Mammary epithelial cell (primary cell): Measurements from ENCODE around the gene LIPC.

Experiments used
- EZH2 ChIP-seq: IDR thresholded peaks from 2 replicates; pipeline ENCODE4 v1.6.1; 2012; ENCODE audit warnings: low read length, inconsistent platforms, borderline replicate concordance
- TF ChIP-seq, protein P1 (sequence below), 2 donors: IDR thresholded peaks in 1 of 2; conservative IDR thresholded peaks in 1 of 2; 2 replicates each; pipeline ENCODE4 v1.5.1; 2011 to 2012; ENCODE audit warnings: inconsistent platforms in 2 of 2, low read length in 2 of 2, mild to moderate bottlenecking in 2 of 2, control low read depth in 1 of 2, low read depth in 1 of 2; ENCODE audit not compliant: insufficient read depth in 1 of 2; ENCODE audit errors: extremely low read depth in 1 of 2

DNA sequence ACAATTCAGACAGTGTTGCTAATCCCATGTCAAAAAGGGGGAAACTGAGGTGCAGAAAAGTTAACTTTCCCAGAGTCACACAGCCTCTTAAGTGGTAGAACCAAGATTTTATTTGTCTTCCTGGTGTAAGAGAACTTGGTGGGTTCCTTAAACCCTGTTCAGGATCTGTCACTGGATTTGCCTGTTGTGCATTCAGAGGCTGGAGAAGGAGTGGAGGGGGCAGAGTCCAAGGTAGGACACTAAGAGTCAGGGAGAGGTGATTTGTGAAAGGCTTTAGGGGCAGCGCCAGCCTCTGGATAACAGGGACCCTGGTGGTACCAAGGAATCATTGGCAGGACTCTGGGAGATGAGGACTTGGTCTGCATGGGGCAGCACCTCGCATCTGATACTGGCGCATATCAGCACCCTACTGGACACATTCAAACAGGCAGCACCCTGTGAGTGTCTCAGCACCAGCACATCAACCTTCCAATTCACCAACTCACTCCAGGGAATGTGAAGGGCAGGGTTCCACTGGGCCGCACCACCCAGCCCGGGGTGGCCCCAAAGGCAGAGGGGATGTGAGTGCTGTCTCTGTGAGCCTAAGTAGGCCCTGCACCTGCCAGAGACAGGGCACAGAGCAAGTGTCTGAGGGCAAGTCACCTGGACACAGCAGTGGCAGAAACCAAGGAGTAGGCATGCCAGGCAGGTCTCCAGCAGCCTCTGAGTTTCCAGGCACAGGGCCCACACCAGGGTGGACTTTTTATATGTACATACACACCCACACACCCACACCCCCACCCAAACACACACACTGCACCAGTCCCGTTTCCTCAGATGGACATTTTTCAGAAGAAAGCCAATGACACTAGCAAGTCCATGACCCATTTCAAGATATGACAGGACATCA, 71.6 kb downstream of the LIPC start:
- TF ChIP-seq EZH2 = no peak
- TF ChIP-seq, protein P1, sequence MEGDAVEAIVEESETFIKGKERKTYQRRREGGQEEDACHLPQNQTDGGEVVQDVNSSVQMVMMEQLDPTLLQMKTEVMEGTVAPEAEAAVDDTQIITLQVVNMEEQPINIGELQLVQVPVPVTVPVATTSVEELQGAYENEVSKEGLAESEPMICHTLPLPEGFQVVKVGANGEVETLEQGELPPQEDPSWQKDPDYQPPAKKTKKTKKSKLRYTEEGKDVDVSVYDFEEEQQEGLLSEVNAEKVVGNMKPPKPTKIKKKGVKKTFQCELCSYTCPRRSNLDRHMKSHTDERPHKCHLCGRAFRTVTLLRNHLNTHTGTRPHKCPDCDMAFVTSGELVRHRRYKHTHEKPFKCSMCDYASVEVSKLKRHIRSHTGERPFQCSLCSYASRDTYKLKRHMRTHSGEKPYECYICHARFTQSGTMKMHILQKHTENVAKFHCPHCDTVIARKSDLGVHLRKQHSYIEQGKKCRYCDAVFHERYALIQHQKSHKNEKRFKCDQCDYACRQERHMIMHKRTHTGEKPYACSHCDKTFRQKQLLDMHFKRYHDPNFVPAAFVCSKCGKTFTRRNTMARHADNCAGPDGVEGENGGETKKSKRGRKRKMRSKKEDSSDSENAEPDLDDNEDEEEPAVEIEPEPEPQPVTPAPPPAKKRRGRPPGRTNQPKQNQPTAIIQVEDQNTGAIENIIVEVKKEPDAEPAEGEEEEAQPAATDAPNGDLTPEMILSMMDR (conservative IDR thresholded peaks at IDR 0.05 in 1 of 2, IDR thresholded peaks at IDR 0.05 in 1 of 2; ENCODE audit: extremely low read depth in 1 of 2, insufficient read depth in 1 of 2, low read depth in 1 of 2, low read length in 2 of 2) = no peak
